NCI-H526 (cell line): ENCODE measurements around the gene S100A10.
A peak's percentile ranks its signal among the peaks of the same experiment; 100 is the strongest.

Source experiments
- DNase-seq, 2 experiments: peaks; one replicate each; lab custom pipeline; 2025; lab: John Stamatoyannopoulos, UW

Gene S100A10

GRCh38 chr1:151935894-151936602, 57.6 kb downstream of the S100A10 start:
- DNase-seq, result no peak

GRCh38 chr1:151935154-151935553, 58.5 kb downstream of the S100A10 start:
- no peak for DNase-seq

- DNase-seq, result peak; percentile 60 to 89
These were observed 59.6 kb downstream of the S100A10 start for GRCh38 chr1:151934048-151934493.
